Right lobe of liver (tissue), 4 donors: ENCODE measurements around the gene FOXI1.

ENCODE experiments used
- CTCF ChIP-seq, 4 donors: fragments of 200-600 bp in 3 of 4; fragments of 450-650 bp in 1 of 4; IDR thresholded peaks; one replicate each; pipeline versions ENCODE4 v1.5.1 to v1.8.0; 2016 to 2022; ENCODE audit warnings: antibody characterized with exemption in 4 of 4, mild to moderate bottlenecking in 2 of 4
- POLR2A ChIP-seq: fragments of 450-650 bp; IDR thresholded peaks from one replicate; pipeline ENCODE4 v1.6.1; 2017; ENCODE audit warnings: antibody characterized with exemption, mild to moderate bottlenecking
- donor health status: DM: no; HTN: no; CAD: no.
- donor health status: DM: no; HTN: no; CAD: no.
- donor health status: DM: no; HTN: yes; CAD: no.

GRCh38 chr5:170103447-170103846 lies 2.2 kb upstream of the FOXI1 start:
- TF ChIP-seq CTCF (IDR thresholded peaks at IDR 0.05) (no peak), POLR2A (no peak)
